Large intestine (tissue), 3 donors: ENCODE results near the gene HSPA8. TPM values are rescaled to one million over a fixed set of nuclear protein-coding genes. Genes with fewer than 3 reads are reported as not detected.
"Not testable (repeated sequence)": the region's sequence is repeated elsewhere in the genome, so short reads cannot be mapped to it uniquely, and the experiment has no call there.

ENCODE experiments used
- DNase-seq, 2 donors: peaks; one replicate each; pipeline versions ENCODE4 v3.0.0 to v3.0.0-alpha.2; 2013
- H3K27ac ChIP-seq: one replicate; pipeline ENCODE4 v1.5.1; 2013; ENCODE audit warnings: low read length
- H3K27me3 ChIP-seq: 2 replicates; pipeline ENCODE4 v1.6.1; 2013; ENCODE audit warnings: low read length; ENCODE audit not compliant: control insufficient read depth, insufficient read depth
- H3K36me3 ChIP-seq: 2 replicates; pipeline ENCODE4 v1.6.1; 2013; ENCODE audit warnings: low read length; ENCODE audit not compliant: control insufficient read depth, insufficient read depth
- H3K4me1 ChIP-seq: one replicate; pipeline ENCODE4 v1.6.1; 2013; ENCODE audit warnings: low read length; ENCODE audit not compliant: control insufficient read depth, insufficient read depth
- H3K4me3 ChIP-seq: one replicate; pipeline ENCODE4 v1.5.1; 2013; ENCODE audit warnings: low read length
- H3K9me3 ChIP-seq: one replicate; pipeline ENCODE4 v1.6.1; 2013; ENCODE audit warnings: mild to moderate bottlenecking, low read depth, low read length, moderate library complexity; ENCODE audit not compliant: control insufficient read depth
- WGBS: methylation state at CpG from one replicate; pipeline ENCODE4 v1.1.5; 2013; ENCODE audit warnings: low lambda C conversion rate; ENCODE audit not compliant: insufficient coverage; 5-methylcytosine and 5-hydroxymethylcytosine counted together
- polyA plus RNA-seq: library from polyadenylated mRNA; unstranded; fragments of 120-200 nt; gene quantifications from one replicate; pipeline ENCODE4 v1.2.1, GENCODE V29; 2013

The HSPA8 gene
- polyA plus RNA-seq, 1 donor, result 1,403 TPM

DNA sequence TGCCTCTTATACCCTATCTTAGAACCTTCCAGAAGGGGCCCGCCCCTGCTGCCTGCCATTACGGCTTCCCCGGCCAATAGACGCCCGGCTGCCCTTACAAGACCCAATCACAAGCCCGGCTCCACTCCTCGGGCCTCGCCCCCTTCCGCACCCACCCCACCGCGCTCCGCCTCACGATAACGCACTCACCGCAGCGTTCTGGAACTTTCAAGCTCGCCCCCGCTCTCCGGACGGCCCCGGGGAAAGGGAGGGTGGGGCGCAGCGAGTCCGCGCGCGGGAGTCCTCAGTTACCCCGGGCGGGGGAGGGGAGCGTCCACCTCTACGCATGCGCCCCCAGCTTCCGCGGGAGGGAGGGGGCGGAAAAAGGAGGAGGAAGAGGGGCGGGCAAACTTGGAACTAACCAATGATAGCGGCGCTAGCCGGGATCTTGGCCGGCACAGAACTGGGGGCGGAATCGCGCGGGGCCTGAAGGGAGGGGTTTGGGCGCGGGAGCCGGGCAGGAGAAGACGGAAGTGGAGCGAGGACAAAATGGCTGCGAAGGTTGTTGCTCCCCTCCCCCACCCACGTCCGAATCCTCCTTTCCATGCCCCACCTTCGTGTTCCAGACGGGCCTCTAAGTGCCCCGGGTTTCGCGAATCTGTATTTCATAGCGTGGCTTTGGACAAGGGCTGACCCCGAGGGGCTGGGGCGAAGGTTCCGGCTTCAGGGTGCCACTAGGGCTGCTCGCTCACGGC, 389 bp upstream of the HSPA8 start:
- Histone ChIP-seq H3K27ac (peak overlapping the region; percentile 99), H3K4me3 (peak overlapping the region; percentile 73), H3K4me1 (peaks cover 19% of the 10 kb centered on the region), H3K36me3 (peaks cover 37% of the 10 kb centered on the region), H3K27me3 (no peaks in the 10 kb centered on the region), H3K9me3 (no peaks in the 10 kb centered on the region)
- WGBS, result no CpG with 5 or more reads among the region's 63 CpGs
- peak; percentile 99 to 100 for DNase-seq

- H3K4me1 ChIP-seq, result peaks cover 22% of the 10 kb centered on the region
- H3K4me3 ChIP-seq, result peak overlapping the region; percentile 73
- H3K27ac ChIP-seq, result no peak overlapping the region
- DNase-seq, result peak in 1 of 2 donors; percentile 49
- peaks cover 56% of the 10 kb centered on the region for H3K36me3 ChIP-seq
- H3K27me3 ChIP-seq, result no peaks in the 10 kb centered on the region
- H3K9me3 ChIP-seq, result no peaks in the 10 kb centered on the region
- WGBS, result 0% methylated on average over 3 of the region's 8 CpGs
These were observed 1.5 kb downstream of the HSPA8 start for GRCh38 chr11:123060277-123061000.

- not testable (repeated sequence) for DNase-seq, H3K9me3 ChIP-seq, H3K27me3 ChIP-seq, H3K27ac ChIP-seq
- H3K4me3 ChIP-seq, result peak overlapping the region; percentile 73
- no CpG with 5 or more reads among the region's 18 CpGs for WGBS
- peaks cover 62% of the 10 kb centered on the region for H3K36me3 ChIP-seq
- H3K4me1 ChIP-seq, result peaks cover 19% of the 10 kb centered on the region
These were observed 2.7 kb downstream of the HSPA8 start for GRCh38 chr11:123059041-123059920.

GRCh38 chr11:123057661-123058305, 4.2 kb downstream of the HSPA8 start:
- H3K4me1 ChIP-seq, result peaks cover 9% of the 10 kb centered on the region
- H3K9me3 ChIP-seq, result no peaks in the 10 kb centered on the region
- no peak for DNase-seq
- H3K4me3 ChIP-seq, result no peak overlapping the region
- H3K27ac ChIP-seq, result no peak overlapping the region
- 100% methylated on average over 2 of the region's 5 CpGs for WGBS
- H3K36me3 ChIP-seq, result peaks cover 69% of the 10 kb centered on the region
- no peaks in the 10 kb centered on the region for H3K27me3 ChIP-seq

DNA sequence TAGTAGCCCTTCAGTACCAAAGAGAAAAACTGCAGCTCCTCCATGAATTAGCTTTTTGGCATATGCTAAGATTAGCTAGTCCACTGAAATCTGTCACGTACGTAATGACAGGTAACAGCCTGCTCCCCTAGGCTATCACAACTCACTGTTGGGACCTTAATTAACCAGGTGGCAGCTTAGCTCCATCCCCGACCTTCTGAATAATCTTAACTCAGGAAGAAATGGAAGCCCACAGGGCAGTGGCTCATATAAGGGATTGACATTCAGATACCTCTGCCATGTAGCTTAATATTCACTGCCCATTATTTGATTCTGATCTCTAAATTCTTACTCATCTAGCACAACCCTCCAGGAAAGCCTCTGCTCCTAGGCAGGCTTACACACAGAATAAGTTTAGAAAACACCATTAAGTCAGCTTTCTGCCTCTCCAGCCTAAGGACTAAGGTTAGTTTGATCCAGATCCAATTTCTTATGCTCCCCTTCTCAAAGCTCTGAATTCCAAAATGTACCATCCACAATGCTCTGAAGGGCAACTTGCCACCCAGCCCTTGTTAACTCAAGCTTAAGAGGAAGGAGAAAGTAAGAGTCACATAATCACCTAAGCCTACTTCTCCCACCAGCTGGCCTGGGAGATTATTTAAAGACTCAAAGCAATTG, 5.0 kb downstream of the HSPA8 start:
- Histone ChIP-seq H3K27me3 (no peaks in the 10 kb centered on the region), H3K4me1 (peaks cover 9% of the 10 kb centered on the region), H3K4me3 (no peak overlapping the region), H3K27ac (no peak overlapping the region), H3K9me3 (no peaks in the 10 kb centered on the region), H3K36me3 (peaks cover 69% of the 10 kb centered on the region)
- no peak for DNase-seq
- no CpG with 5 or more reads among the region's 3 CpGs for WGBS

- H3K9me3 ChIP-seq, result no peaks in the 10 kb centered on the region
- no peaks in the 10 kb centered on the region for H3K27me3 ChIP-seq
- H3K4me3 ChIP-seq, result no peak overlapping the region
- no CpG with 5 or more reads among the region's 6 CpGs for WGBS
- H3K36me3 ChIP-seq, result peaks cover 61% of the 10 kb centered on the region
- no peak for DNase-seq
- H3K4me1 ChIP-seq, result peaks cover 9% of the 10 kb centered on the region
- no peak overlapping the region for H3K27ac ChIP-seq
These were observed 6.6 kb downstream of the HSPA8 start for GRCh38 chr11:123055191-123055901.

DNA sequence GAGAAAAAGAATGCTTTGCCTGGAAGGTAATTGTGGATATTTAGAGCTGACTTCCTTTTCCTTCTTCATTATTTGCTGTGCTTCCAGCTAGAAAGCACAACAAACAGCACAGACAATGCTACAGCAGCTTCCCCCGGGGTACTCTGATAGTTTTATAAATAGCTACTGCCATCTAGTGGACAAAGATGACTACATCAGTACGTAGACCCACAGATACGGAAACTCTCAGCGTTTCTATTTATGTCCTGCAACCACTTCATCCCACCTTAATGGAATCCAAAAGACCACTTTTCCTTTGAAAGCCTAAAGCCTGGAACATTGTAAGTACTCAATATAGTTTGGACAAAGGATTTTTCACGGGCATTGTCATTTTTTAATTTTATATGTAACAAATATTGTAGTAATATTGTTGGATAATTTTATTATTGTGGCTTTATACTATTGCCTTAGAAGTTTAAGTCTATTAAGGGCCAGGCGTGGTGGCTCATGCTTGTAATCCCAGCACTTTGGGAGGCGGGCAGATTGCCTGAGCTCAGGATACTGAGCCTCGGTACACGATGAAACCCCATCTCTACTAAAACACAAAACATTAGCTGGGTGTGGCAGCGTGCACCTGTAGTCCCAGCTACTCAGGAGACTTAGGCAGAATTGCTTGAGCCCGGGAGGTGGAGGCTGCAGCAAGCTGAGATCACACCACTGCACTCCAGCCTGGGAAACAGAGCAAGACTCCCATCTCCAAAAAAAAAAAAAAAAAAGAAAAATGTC, 7.5 kb downstream of the HSPA8 start:
- Histone ChIP-seq H3K4me3 (no peak overlapping the region), H3K36me3 (peaks cover 52% of the 10 kb centered on the region), H3K27ac (no peak overlapping the region), H3K4me1 (peaks cover 9% of the 10 kb centered on the region), H3K27me3 (no peaks in the 10 kb centered on the region), H3K9me3 (no peaks in the 10 kb centered on the region)
- 14% methylated on average over 1 of the region's 11 CpGs for WGBS
- peak; percentile 48 to 49 for DNase-seq

GRCh38 chr11:123052901-123053721, 8.8 kb downstream of the HSPA8 start:
- DNase-seq, result no peak
- Histone ChIP-seq H3K4me1 (peaks cover 3% of the 10 kb centered on the region), H3K9me3 (no peaks in the 10 kb centered on the region), H3K27me3 (no peaks in the 10 kb centered on the region), H3K27ac (no peak overlapping the region), H3K4me3 (no peak overlapping the region), H3K36me3 (peaks cover 39% of the 10 kb centered on the region)
- 83% methylated on average over 1 of the region's 5 CpGs for WGBS
